MM.1S (cell line): ENCODE results near the gene JPH3.

Experiments
- DNase-seq: peaks from one replicate; pipeline ENCODE4 v3.0.0-alpha.2; 2015
- H2AFZ ChIP-seq: fragments of 300-600 bp; sonication (generic); 2 replicates; pipeline ENCODE4 v1.6.0; 2016; ENCODE audit warnings: antibody characterized with exemption, low read length
- H3F3A ChIP-seq: fragments of 300-600 bp; sonication (generic); 2 replicates; pipeline ENCODE4 v1.6.1; 2016; ENCODE audit warnings: mild to moderate bottlenecking, antibody characterized with exemption, low read length, moderate library complexity, mixed read lengths; ENCODE audit not compliant: insufficient read depth
- H3K27ac ChIP-seq: fragments of 300-600 bp; sonication (generic); 2 replicates; pipeline ENCODE4 v1.5.1; 2016; ENCODE audit warnings: mild to moderate bottlenecking, low read length
- H3K27me3 ChIP-seq: fragments of 300-600 bp; sonication (generic); replicated peaks from 2 replicates; pipeline ENCODE4 v1.6.0; 2016; ENCODE audit warnings: low read length; ENCODE audit not compliant: insufficient read depth
- H3K36me3 ChIP-seq: fragments of 300-600 bp; sonication (generic); replicated peaks from 2 replicates; pipeline ENCODE4 v1.6.1; 2016; ENCODE audit warnings: mild to moderate bottlenecking, low read length, mixed read lengths; ENCODE audit not compliant: insufficient read depth
- H3K4me1 ChIP-seq: fragments of 300-600 bp; sonication (generic); 2 replicates; pipeline ENCODE4 v1.6.1; 2016; ENCODE audit warnings: low read length, mixed read lengths
- H3K4me2 ChIP-seq: fragments of 300-600 bp; sonication (generic); 2 replicates; pipeline ENCODE4 v1.6.0; 2016; ENCODE audit warnings: low read depth, low read length
- H3K4me3 ChIP-seq: fragments of 300-600 bp; sonication (generic); 2 replicates; pipeline ENCODE4 v1.5.1; 2016; ENCODE audit warnings: low read length, mixed read lengths
- H3K79me2 ChIP-seq: fragments of 300-600 bp; sonication (generic); 2 replicates; pipeline ENCODE4 v1.6.1; 2016; ENCODE audit warnings: mixed run types, low read length, mixed read lengths
- H3K9ac ChIP-seq: fragments of 300-600 bp; sonication (generic); 2 replicates; pipeline ENCODE4 v1.6.1; 2016; ENCODE audit warnings: low read length, mixed read lengths
- H3K9me2 ChIP-seq: fragments of 300-600 bp; sonication (generic); replicated peaks from 2 replicates; pipeline ENCODE4 v1.6.1; 2016; ENCODE audit warnings: mild to moderate bottlenecking, low read length, mixed read lengths; ENCODE audit not compliant: insufficient read depth
- H3K9me3 ChIP-seq: fragments of 300-600 bp; sonication (generic); replicated peaks from 2 replicates; pipeline ENCODE4 v1.6.1; 2016; ENCODE audit warnings: mild to moderate bottlenecking, low read length, mixed read lengths; ENCODE audit not compliant: insufficient read depth
- H4K20me1 ChIP-seq: fragments of 300-600 bp; sonication (generic); 2 replicates; pipeline ENCODE4 v1.6.1; 2016; ENCODE audit warnings: mild to moderate bottlenecking, low read length, moderate library complexity, mixed read lengths; ENCODE audit not compliant: insufficient read depth
- CTCF ChIP-seq: fragments of 300-600 bp; sonication (generic); IDR thresholded peaks from 2 replicates; pipeline ENCODE4 v1.5.1; 2016; ENCODE audit warnings: antibody characterized with exemption, low read length, mixed read lengths
- EZH2 ChIP-seq: fragments of 300-600 bp; sonication (generic); optimal IDR thresholded peaks from 2 replicates; pipeline ENCODE3; 2017; ENCODE audit warnings: low read depth, mild to moderate bottlenecking, antibody characterized with exemption, low read length, mixed read lengths
- EZH2phosphoT487 ChIP-seq: fragments of 300-600 bp; sonication (generic); IDR thresholded peaks from 2 replicates; pipeline ENCODE4 v1.6.1; 2018; ENCODE audit warnings: antibody characterized with exemption, low read length

The JPH3 gene

GRCh38 chr16:87582216-87582965, 19.9 kb upstream of the JPH3 start:
- Histone ChIP-seq H3K4me2 (no peak overlapping the region), H3K4me1 (no peaks in the 10 kb centered on the region), H3K9ac (no peak overlapping the region), H2AFZ (no peak overlapping the region), H3K4me3 (no peak overlapping the region), H4K20me1 (no peaks in the 10 kb centered on the region), H3F3A (no peaks in the 10 kb centered on the region), H3K27ac (no peak overlapping the region), H3K9me3 (no peaks in the 10 kb centered on the region), H3K79me2 (no peaks in the 10 kb centered on the region), H3K36me3 (no peaks in the 10 kb centered on the region), H3K27me3 (peaks cover 61% of the 10 kb centered on the region), H3K9me2 (no peaks in the 10 kb centered on the region)
- no peak for DNase-seq
- no peak for TF ChIP-seq CTCF
- TF ChIP-seq EZH2, result no peak
- no peak for TF ChIP-seq EZH2phosphoT487

- no peaks in the 10 kb centered on the region for H3K4me1 ChIP-seq
- H4K20me1 ChIP-seq, result no peaks in the 10 kb centered on the region
- no peak overlapping the region for H3K4me3 ChIP-seq
- H3K27ac ChIP-seq, result no peak overlapping the region
- H3K36me3 ChIP-seq, result no peaks in the 10 kb centered on the region
- TF ChIP-seq EZH2 (no peak), EZH2phosphoT487 (no peak), CTCF (no peak)
- no peak overlapping the region for H3K4me2 ChIP-seq
- H3K27me3 ChIP-seq, result peaks cover 60% of the 10 kb centered on the region
- no peaks in the 10 kb centered on the region for H3F3A ChIP-seq
- no peak overlapping the region for H3K9ac ChIP-seq
- H2AFZ ChIP-seq, result no peak overlapping the region
- H3K9me2 ChIP-seq, result no peaks in the 10 kb centered on the region
- H3K9me3 ChIP-seq, result no peaks in the 10 kb centered on the region
- DNase-seq, result no peak
- H3K79me2 ChIP-seq, result no peaks in the 10 kb centered on the region
Observed at GRCh38 chr16:87582966-87583325, 19.4 kb upstream of the JPH3 start.

GRCh38 chr16:87583453-87584131, 18.7 kb upstream of the JPH3 start:
- TF ChIP-seq EZH2, result no peak
- no peak for TF ChIP-seq CTCF
- no peaks in the 10 kb centered on the region for H3K9me3 ChIP-seq
- H3K9me2 ChIP-seq, result no peaks in the 10 kb centered on the region
- H3K4me2 ChIP-seq, result no peak overlapping the region
- no peak overlapping the region for H3K4me3 ChIP-seq
- no peaks in the 10 kb centered on the region for H3F3A ChIP-seq
- no peak overlapping the region for H3K27ac ChIP-seq
- H4K20me1 ChIP-seq, result no peaks in the 10 kb centered on the region
- H3K79me2 ChIP-seq, result no peaks in the 10 kb centered on the region
- no peak overlapping the region for H2AFZ ChIP-seq
- H3K27me3 ChIP-seq, result peaks cover 61% of the 10 kb centered on the region
- no peaks in the 10 kb centered on the region for H3K4me1 ChIP-seq
- no peak overlapping the region for H3K9ac ChIP-seq
- DNase-seq, result no peak
- H3K36me3 ChIP-seq, result no peaks in the 10 kb centered on the region
